SK-N-MC (cell line): Measurements from ENCODE around the gene SAMD8.
"Not testable (repeated sequence)": the region's sequence is repeated elsewhere in the genome, so short reads cannot be mapped to it uniquely, and the experiment has no call there.

Experiments
- DNase-seq: peaks from one replicate; pipeline ENCODE4 v3.0.0-alpha.2; 2011; ENCODE audit warnings: low read depth, low spot score
- H3K27ac ChIP-seq: fragments of 200-600 bp; sonication (generic); 2 replicates; pipeline ENCODE4 v1.5.1; 2016; ENCODE audit warnings: mixed run types
- H3K36me3 ChIP-seq: fragments of 200-600 bp; sonication (generic); 2 replicates; pipeline ENCODE4 v1.6.1; 2017; ENCODE audit warnings: antibody characterized with exemption, low read length, mixed read lengths; ENCODE audit not compliant: insufficient read depth
- H3K4me3 ChIP-seq: fragments of 200-600 bp; sonication (generic); 2 replicates; pipeline ENCODE4 v1.5.1; 2016
- H3K9ac ChIP-seq: fragments of 200-600 bp; sonication (generic); 2 replicates; pipeline ENCODE4 v1.8.0; 2017; ENCODE audit warnings: mixed run types, mixed read lengths; ENCODE audit not compliant: insufficient read length
- H3K9me3 ChIP-seq: fragments of 200-600 bp; sonication (generic); 2 replicates; pipeline ENCODE4 v1.6.1; 2017; ENCODE audit warnings: low read depth, mild to moderate bottlenecking, antibody characterized with exemption, low read length, moderate library complexity, mixed read lengths
- EZH2 ChIP-seq: fragments of 200-600 bp; sonication (generic); IDR thresholded peaks from one replicate; pipeline ENCODE4 v1.6.1; 2017; ENCODE audit warnings: antibody characterized with exemption
- FOXP2 ChIP-seq: optimal IDR thresholded peaks from 2 replicates; pipeline ENCODE3; 2011; ENCODE audit warnings: mild to moderate bottlenecking, moderate library complexity; ENCODE audit not compliant: insufficient read depth; ENCODE audit errors: extremely low read length, control extremely low read depth
- POLR2AphosphoS5 ChIP-seq: IDR thresholded peaks from 2 replicates; pipeline ENCODE4 v1.6.1; 2012; ENCODE audit warnings: mild to moderate bottlenecking, low read depth, low read length, borderline replicate concordance

SAMD8 gene

GRCh38 chr10:75180592-75180991, 69.1 kb downstream of the SAMD8 start:
- TF ChIP-seq FOXP2 (no peak), POLR2AphosphoS5 (no peak), EZH2 (no peak)
- DNase-seq = no peak
- Histone ChIP-seq H3K27ac (no peak overlapping the region), H3K36me3 (no peaks in the 10 kb centered on the region), H3K9me3 (no peaks in the 10 kb centered on the region), H3K9ac (no peak overlapping the region), H3K4me3 (no peak overlapping the region)

GRCh38 chr10:75181073-75181472, 69.6 kb downstream of the SAMD8 start:
- no peak for TF ChIP-seq FOXP2
- no peak for TF ChIP-seq EZH2
- TF ChIP-seq POLR2AphosphoS5 = no peak
- H3K9ac ChIP-seq = no peak overlapping the region
- H3K9me3 ChIP-seq = no peaks in the 10 kb centered on the region
- H3K27ac ChIP-seq = no peak overlapping the region
- H3K4me3 ChIP-seq = no peak overlapping the region
- H3K36me3 ChIP-seq = no peaks in the 10 kb centered on the region
- no peak for DNase-seq

- Histone ChIP-seq H3K4me3 (no peak overlapping the region), H3K36me3 (no peaks in the 10 kb centered on the region), H3K9ac (no peak overlapping the region), H3K9me3 (no peaks in the 10 kb centered on the region), H3K27ac (no peak overlapping the region)
- DNase-seq = no peak
- TF ChIP-seq FOXP2 = no peak
- no peak for TF ChIP-seq POLR2AphosphoS5
- TF ChIP-seq EZH2 = no peak
These were observed 74.9 kb downstream of the SAMD8 start for GRCh38 chr10:75186310-75186709.

- Histone ChIP-seq H3K4me3 (no peak overlapping the region), H3K9me3 (no peaks in the 10 kb centered on the region), H3K36me3 (no peaks in the 10 kb centered on the region), H3K27ac (no peak overlapping the region), H3K9ac (no peak overlapping the region)
- DNase-seq = no peak
- TF ChIP-seq EZH2 (no peak), POLR2AphosphoS5 (no peak), FOXP2 (no peak)
These were observed 76.5 kb downstream of the SAMD8 start for GRCh38 chr10:75187961-75188426.

- not testable (repeated sequence) for DNase-seq, H3K9ac ChIP-seq, H3K36me3 ChIP-seq, H3K4me3 ChIP-seq, H3K27ac ChIP-seq, H3K9me3 ChIP-seq
These were observed 77.1 kb downstream of the SAMD8 start for GRCh38 chr10:75188522-75188921.

- Histone ChIP-seq H3K36me3 (no peaks in the 10 kb centered on the region), H3K9me3 (no peaks in the 10 kb centered on the region), H3K4me3 (no peak overlapping the region), H3K27ac (no peak overlapping the region), H3K9ac (no peak overlapping the region)
- TF ChIP-seq EZH2 = no peak
- TF ChIP-seq POLR2AphosphoS5 = no peak
- no peak for TF ChIP-seq FOXP2
- DNase-seq = no peak
These were observed 78.0 kb downstream of the SAMD8 start for GRCh38 chr10:75189266-75190096.

- no peak overlapping the region for H3K4me3 ChIP-seq
- no peak overlapping the region for H3K9ac ChIP-seq
- H3K36me3 ChIP-seq = no peaks in the 10 kb centered on the region
- no peaks in the 10 kb centered on the region for H3K9me3 ChIP-seq
- no peak overlapping the region for H3K27ac ChIP-seq
- no peak for DNase-seq
- TF ChIP-seq FOXP2 (no peak), POLR2AphosphoS5 (no peak), EZH2 (no peak)
These were observed 80.5 kb downstream of the SAMD8 start for GRCh38 chr10:75191821-75192568.

GRCh38 chr10:75194625-75195024, 83.2 kb downstream of the SAMD8 start:
- DNase-seq, H3K4me3 ChIP-seq, H3K9ac ChIP-seq, H3K9me3 ChIP-seq, H3K36me3 ChIP-seq, H3K27ac ChIP-seq: not testable (repeated sequence)
